Liver (tissue), 9 donors: ENCODE data around the gene JAG2. TPM values are rescaled to one million over a fixed set of nuclear protein-coding genes. Genes with fewer than 3 reads are reported as not detected.

ENCODE experiments used
- DNase-seq: peaks from one replicate; pipeline ENCODE4 v3.0.0-alpha.2; 2017; ENCODE audit warnings: low spot score
- H3K27ac ChIP-seq, 2 donors: one replicate each; pipeline ENCODE4 v1.7.0; 2013; ENCODE audit warnings: inconsistent platforms in 2 of 2, low read length in 2 of 2, control low read depth in 1 of 2, low read depth in 1 of 2, mild to moderate bottlenecking in 1 of 2
- H3K27me3 ChIP-seq, 4 donors: one replicate each; pipeline versions ENCODE4 v1.6.1 to v1.7.0; 2013; ENCODE audit warnings: low read length in 3 of 4, inconsistent platforms in 1 of 4, mild to moderate bottlenecking in 1 of 4, moderate library complexity in 1 of 4; ENCODE audit not compliant: control insufficient read depth in 4 of 4, insufficient read depth in 4 of 4
- H3K36me3 ChIP-seq, 4 donors: one replicate each; pipeline versions ENCODE4 v1.6.1 to v1.7.0; 2013; ENCODE audit warnings: low read length in 3 of 4, mild to moderate bottlenecking in 3 of 4, low read depth in 1 of 4, moderate library complexity in 1 of 4; ENCODE audit not compliant: control insufficient read depth in 4 of 4, insufficient read depth in 3 of 4
- H3K4me1 ChIP-seq, 4 donors: one replicate each; pipeline versions ENCODE4 v1.6.1 to v1.7.0; 2013; ENCODE audit warnings: low read length in 3 of 4, mild to moderate bottlenecking in 3 of 4, moderate library complexity in 1 of 4; ENCODE audit not compliant: control insufficient read depth in 4 of 4, insufficient read depth in 4 of 4
- H3K4me3 ChIP-seq, 3 donors: one replicate each; pipeline versions ENCODE4 v1.6.1 to v1.7.0; 2013; ENCODE audit warnings: low read length in 3 of 3, control low read depth in 1 of 3, low read depth in 1 of 3, mild to moderate bottlenecking in 1 of 3
- H3K9ac ChIP-seq, 2 donors: one replicate each; pipeline ENCODE4 v1.7.0; 2013; ENCODE audit warnings: low read length in 2 of 2, mild to moderate bottlenecking in 2 of 2, moderate library complexity in 2 of 2, control low read depth in 1 of 2, low read depth in 1 of 2
- H3K9me3 ChIP-seq, 4 donors: one replicate each; pipeline versions ENCODE4 v1.6.1 to v1.7.0; 2013; ENCODE audit warnings: low read length in 3 of 4; ENCODE audit not compliant: control insufficient read depth in 4 of 4
- FOXA1 ChIP-seq: IDR thresholded peaks from 2 replicates; pipeline ENCODE4 v1.6.1; 2016; ENCODE audit warnings: antibody characterized with exemption
- FOXA2 ChIP-seq: IDR thresholded peaks from 2 replicates; pipeline ENCODE4 v1.6.1; 2016; ENCODE audit warnings: antibody characterized with exemption
- GABPA ChIP-seq, 2 donors: IDR thresholded peaks in 1 of 2; conservative IDR thresholded peaks in 1 of 2; 2 replicates each; pipeline ENCODE4 v1.6.1; 2016; ENCODE audit warnings: antibody characterized with exemption in 2 of 2, mild to moderate bottlenecking in 1 of 2, moderate library complexity in 1 of 2
- HNF4G ChIP-seq: IDR thresholded peaks from 2 replicates; pipeline ENCODE4 v1.6.1; 2016; ENCODE audit warnings: antibody characterized with exemption
- JUND ChIP-seq, 2 donors: IDR thresholded peaks; 2 replicates each; pipeline ENCODE4 v1.6.1; 2016; ENCODE audit warnings: antibody characterized with exemption in 2 of 2
- NR2F2 ChIP-seq: IDR thresholded peaks from 2 replicates; pipeline ENCODE4 v1.6.1; 2016; ENCODE audit warnings: antibody characterized with exemption
- RAD21 ChIP-seq, 2 donors: IDR thresholded peaks; 2 replicates each; pipeline ENCODE4 v1.6.1; 2016; ENCODE audit warnings: antibody characterized with exemption in 2 of 2, mild to moderate bottlenecking in 2 of 2
- RXRA ChIP-seq, 2 donors: IDR thresholded peaks; 2 replicates each; pipeline ENCODE4 v1.6.1; 2017 to 2018; ENCODE audit warnings: antibody characterized with exemption in 2 of 2, mild to moderate bottlenecking in 1 of 2
- SP1 ChIP-seq: IDR thresholded peaks from 2 replicates; pipeline ENCODE4 v1.6.1; 2018; ENCODE audit warnings: antibody characterized with exemption, mild to moderate bottlenecking
- TAF1 ChIP-seq: conservative IDR thresholded peaks from 2 replicates; pipeline ENCODE4 v1.6.1; 2016; ENCODE audit warnings: antibody characterized with exemption, mild to moderate bottlenecking
- YY1 ChIP-seq: IDR thresholded peaks from 2 replicates; pipeline ENCODE4 v1.6.1; 2016; ENCODE audit warnings: antibody characterized with exemption, mild to moderate bottlenecking
- WGBS: extraction: QIAGEN DNeasy Blood & Tissue Kit; methylation state at CpG from one replicate; pipeline ENCODE4 v1.1.7; 2013; 5-methylcytosine and 5-hydroxymethylcytosine counted together
- polyA plus RNA-seq, 2 donors: library from polyadenylated mRNA; stranded (reverse) in 1 of 2; unstranded in 1 of 2; fragments of 200-250 nt in 1 of 2; fragments of >200 nt in 1 of 2; fragmentation: Nextera tagmentation in 1 of 2; extraction: Ambion mirVana in 1 of 2; gene quantifications; one replicate each; pipeline versions ENCODE4 v1.2.1 to v1.2.3, GENCODE V29; 2013 to 2015
- total RNA-seq, 2 donors: library from RNA; depleted of rRNA; stranded (reverse); fragments of >200 nt; gene quantifications; one replicate each; pipeline ENCODE4 v1.2.3, GENCODE V29; 2014
- TF ChIP-seq, protein P1 (sequence below): IDR thresholded peaks from 2 replicates; pipeline ENCODE4 v1.6.1; 2016; ENCODE audit warnings: antibody characterized with exemption
- TF ChIP-seq, protein P2 (sequence below): IDR thresholded peaks from 2 replicates; pipeline ENCODE4 v1.6.1; 2016; ENCODE audit warnings: antibody characterized with exemption, mild to moderate bottlenecking
- TF ChIP-seq, protein P3 (sequence below): IDR thresholded peaks from 2 replicates; pipeline ENCODE4 v1.6.1; 2016; ENCODE audit warnings: antibody characterized with exemption
- TF ChIP-seq, protein P4 (sequence below): IDR thresholded peaks from 2 replicates; pipeline ENCODE4 v1.6.1; 2016; ENCODE audit warnings: antibody characterized with exemption
- TF ChIP-seq, protein P5 (sequence below): fragments of 150-350 bp; IDR thresholded peaks from 2 replicates; pipeline ENCODE4 v1.5.1; 2017; ENCODE audit warnings: improper control_type of control experiment, low read depth, low read length; ENCODE audit not compliant: missing input control
- donor health status: healthy.
- donor health status: healthy.
- donor health status: healthy.
- donor health status: healthy.
- donor health status: healthy.

The JAG2 gene
- total and polyA plus RNA-seq, 4 donors: 0.24 to 1.0 (median 0.54) TPM

DNA sequence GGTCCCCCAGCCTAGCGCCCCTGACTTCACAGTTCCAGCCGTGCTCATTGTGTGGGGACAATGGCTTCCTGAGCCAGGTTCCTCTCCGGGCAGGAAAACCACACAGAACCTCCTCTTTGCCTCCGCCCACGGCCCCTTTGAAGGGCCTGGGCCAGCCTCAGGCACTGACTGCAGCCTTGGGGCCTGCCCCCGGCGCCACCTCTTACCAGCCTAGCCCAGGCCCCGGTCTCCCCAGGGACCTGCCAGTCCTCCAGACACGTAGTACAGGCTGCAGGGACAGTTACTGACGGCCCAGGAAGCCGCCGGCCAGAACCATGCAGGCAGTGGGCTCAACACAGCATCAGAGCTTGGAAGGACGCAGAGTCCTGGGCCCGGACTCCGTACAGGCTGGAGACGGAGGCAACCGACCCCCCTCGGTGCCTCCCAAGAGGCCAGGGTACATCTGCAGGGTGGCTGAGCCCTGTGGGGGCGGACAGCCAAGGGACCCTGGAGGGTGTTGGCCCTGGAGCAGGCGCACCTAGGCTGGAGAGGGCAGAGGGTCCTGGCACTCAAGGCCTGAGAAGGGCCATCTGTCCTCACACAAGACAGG lies 33.4 kb upstream of the JAG2 start:
- Histone ChIP-seq H3K4me1 (peaks cover 12 to 32% (median 24%) of the 10 kb centered on the region in 4 donors), H3K9ac (no peak overlapping the region), H3K4me3 (no peak overlapping the region)

DNA sequence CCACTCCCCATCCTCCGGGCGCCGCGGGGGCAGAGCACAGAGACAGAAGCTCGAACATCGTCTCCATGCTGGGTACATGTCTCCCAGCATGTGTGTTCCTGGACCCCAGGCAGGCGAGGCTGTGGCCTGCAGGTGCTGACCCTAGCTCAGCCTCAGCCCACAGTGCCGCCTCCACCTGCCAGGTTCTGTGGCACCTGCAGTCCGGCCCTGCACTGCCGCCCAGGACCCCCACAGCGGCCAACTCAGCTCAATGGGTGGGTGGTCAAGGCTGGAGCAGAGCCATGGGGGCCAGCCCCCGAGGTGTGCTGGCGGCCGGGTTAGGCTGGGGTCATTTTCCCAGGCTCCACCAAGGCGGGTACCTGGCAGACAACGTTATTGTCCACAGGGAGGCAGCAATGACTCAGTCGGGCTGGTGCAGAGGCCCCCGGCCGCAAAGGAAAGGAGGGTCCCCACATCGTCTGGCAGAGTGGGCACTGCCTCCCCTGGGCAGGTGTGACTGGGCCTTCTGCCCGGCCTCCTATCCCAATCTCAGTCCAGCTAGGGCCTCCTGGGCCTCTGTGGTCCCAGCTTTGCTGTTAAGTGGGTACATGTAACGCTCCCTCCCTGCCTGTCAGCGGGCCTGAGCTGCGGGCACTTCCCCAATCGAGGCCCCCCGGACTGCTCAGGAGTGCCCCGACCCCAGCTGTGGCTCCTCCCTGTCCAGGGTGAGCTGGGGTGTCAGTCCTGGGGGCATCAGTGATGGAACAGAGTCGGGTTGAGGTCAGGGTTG lies 32.8 kb upstream of the JAG2 start:
- H3K27ac ChIP-seq: no peak overlapping the region
- no peak overlapping the region for H3K9ac ChIP-seq
- peaks cover 14 to 32% (median 24%) of the 10 kb centered on the region in 4 donors for H3K4me1 ChIP-seq
- TF ChIP-seq, protein P1, sequence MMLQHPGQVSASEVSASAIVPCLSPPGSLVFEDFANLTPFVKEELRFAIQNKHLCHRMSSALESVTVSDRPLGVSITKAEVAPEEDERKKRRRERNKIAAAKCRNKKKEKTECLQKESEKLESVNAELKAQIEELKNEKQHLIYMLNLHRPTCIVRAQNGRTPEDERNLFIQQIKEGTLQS: no peak
- no peak for TF ChIP-seq FOXA1
- no peak for TF ChIP-seq FOXA2
- no peak for TF ChIP-seq RAD21 (IDR thresholded peaks at IDR 0.05)
- no peak for TF ChIP-seq YY1
- TF ChIP-seq RXRA (IDR thresholded peaks at IDR 0.05): no peak
- no peak for TF ChIP-seq HNF4G
- no peak for TF ChIP-seq JUND (IDR thresholded peaks at IDR 0.05)
- TF ChIP-seq, protein P2, sequence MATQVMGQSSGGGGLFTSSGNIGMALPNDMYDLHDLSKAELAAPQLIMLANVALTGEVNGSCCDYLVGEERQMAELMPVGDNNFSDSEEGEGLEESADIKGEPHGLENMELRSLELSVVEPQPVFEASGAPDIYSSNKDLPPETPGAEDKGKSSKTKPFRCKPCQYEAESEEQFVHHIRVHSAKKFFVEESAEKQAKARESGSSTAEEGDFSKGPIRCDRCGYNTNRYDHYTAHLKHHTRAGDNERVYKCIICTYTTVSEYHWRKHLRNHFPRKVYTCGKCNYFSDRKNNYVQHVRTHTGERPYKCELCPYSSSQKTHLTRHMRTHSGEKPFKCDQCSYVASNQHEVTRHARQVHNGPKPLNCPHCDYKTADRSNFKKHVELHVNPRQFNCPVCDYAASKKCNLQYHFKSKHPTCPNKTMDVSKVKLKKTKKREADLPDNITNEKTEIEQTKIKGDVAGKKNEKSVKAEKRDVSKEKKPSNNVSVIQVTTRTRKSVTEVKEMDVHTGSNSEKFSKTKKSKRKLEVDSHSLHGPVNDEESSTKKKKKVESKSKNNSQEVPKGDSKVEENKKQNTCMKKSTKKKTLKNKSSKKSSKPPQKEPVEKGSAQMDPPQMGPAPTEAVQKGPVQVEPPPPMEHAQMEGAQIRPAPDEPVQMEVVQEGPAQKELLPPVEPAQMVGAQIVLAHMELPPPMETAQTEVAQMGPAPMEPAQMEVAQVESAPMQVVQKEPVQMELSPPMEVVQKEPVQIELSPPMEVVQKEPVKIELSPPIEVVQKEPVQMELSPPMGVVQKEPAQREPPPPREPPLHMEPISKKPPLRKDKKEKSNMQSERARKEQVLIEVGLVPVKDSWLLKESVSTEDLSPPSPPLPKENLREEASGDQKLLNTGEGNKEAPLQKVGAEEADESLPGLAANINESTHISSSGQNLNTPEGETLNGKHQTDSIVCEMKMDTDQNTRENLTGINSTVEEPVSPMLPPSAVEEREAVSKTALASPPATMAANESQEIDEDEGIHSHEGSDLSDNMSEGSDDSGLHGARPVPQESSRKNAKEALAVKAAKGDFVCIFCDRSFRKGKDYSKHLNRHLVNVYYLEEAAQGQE: no peak
- TF ChIP-seq, protein P3, sequence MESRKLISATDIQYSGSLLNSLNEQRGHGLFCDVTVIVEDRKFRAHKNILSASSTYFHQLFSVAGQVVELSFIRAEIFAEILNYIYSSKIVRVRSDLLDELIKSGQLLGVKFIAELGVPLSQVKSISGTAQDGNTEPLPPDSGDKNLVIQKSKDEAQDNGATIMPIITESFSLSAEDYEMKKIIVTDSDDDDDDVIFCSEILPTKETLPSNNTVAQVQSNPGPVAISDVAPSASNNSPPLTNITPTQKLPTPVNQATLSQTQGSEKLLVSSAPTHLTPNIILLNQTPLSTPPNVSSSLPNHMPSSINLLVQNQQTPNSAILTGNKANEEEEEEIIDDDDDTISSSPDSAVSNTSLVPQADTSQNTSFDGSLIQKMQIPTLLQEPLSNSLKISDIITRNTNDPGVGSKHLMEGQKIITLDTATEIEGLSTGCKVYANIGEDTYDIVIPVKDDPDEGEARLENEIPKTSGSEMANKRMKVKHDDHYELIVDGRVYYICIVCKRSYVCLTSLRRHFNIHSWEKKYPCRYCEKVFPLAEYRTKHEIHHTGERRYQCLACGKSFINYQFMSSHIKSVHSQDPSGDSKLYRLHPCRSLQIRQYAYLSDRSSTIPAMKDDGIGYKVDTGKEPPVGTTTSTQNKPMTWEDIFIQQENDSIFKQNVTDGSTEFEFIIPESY: no peak
- TF ChIP-seq NR2F2: no peak
- TF ChIP-seq, protein P4, sequence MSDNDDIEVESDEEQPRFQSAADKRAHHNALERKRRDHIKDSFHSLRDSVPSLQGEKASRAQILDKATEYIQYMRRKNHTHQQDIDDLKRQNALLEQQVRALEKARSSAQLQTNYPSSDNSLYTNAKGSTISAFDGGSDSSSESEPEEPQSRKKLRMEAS: no peak
- no peak for TF ChIP-seq GABPA (IDR thresholded peaks at IDR 0.05 in 1 of 2, conservative IDR thresholded peaks at IDR 0.05 in 1 of 2)
- no peak for TF ChIP-seq SP1
- no peak for TF ChIP-seq TAF1
- TF ChIP-seq, protein P5, sequence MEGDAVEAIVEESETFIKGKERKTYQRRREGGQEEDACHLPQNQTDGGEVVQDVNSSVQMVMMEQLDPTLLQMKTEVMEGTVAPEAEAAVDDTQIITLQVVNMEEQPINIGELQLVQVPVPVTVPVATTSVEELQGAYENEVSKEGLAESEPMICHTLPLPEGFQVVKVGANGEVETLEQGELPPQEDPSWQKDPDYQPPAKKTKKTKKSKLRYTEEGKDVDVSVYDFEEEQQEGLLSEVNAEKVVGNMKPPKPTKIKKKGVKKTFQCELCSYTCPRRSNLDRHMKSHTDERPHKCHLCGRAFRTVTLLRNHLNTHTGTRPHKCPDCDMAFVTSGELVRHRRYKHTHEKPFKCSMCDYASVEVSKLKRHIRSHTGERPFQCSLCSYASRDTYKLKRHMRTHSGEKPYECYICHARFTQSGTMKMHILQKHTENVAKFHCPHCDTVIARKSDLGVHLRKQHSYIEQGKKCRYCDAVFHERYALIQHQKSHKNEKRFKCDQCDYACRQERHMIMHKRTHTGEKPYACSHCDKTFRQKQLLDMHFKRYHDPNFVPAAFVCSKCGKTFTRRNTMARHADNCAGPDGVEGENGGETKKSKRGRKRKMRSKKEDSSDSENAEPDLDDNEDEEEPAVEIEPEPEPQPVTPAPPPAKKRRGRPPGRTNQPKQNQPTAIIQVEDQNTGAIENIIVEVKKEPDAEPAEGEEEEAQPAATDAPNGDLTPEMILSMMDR: no peak

More for the DNA sequence above, 33.4 kb upstream of the JAG2 start:
- no peaks in the 10 kb centered on the region for H3K9me3 ChIP-seq
- no peak for DNase-seq
- TF ChIP-seq, protein P3: no peak
- TF ChIP-seq, protein P1: no peak
- TF ChIP-seq RXRA (IDR thresholded peaks at IDR 0.05) (no peak), HNF4G (no peak), SP1 (no peak), JUND (IDR thresholded peaks at IDR 0.05) (no peak), YY1 (no peak), RAD21 (IDR thresholded peaks at IDR 0.05) (no peak), FOXA2 (no peak)
- TF ChIP-seq, protein P4: no peak
- H3K27me3 ChIP-seq: peaks cover 0 to 3% (median 0%) of the 10 kb centered on the region in 4 donors
- no peak overlapping the region for H3K27ac ChIP-seq
- WGBS: 62% methylated on average over 20 of the region's 20 CpGs
- H3K36me3 ChIP-seq: no peaks in the 10 kb centered on the region

More for the DNA sequence above, 32.8 kb upstream of the JAG2 start:
- DNase-seq: no peak
- Histone ChIP-seq H3K4me3 (no peak overlapping the region), H3K36me3 (no peaks in the 10 kb centered on the region), H3K9me3 (no peaks in the 10 kb centered on the region), H3K27me3 (peaks cover 0 to 3% (median 0%) of the 10 kb centered on the region in 4 donors)
- WGBS: 61% methylated on average over 28 of the region's 28 CpGs
